Measurements from ENCODE around the gene GALNT2. TPM values are rescaled to one million over a fixed set of nuclear protein-coding genes. Genes with fewer than 3 reads are reported as not detected.

GALNT2 gene
- total RNA-seq, 4 donors from 2014 or later, result 41.7 to 56.4 (median 50.7) TPM

- TF ChIP-seq CTCF (IDR thresholded peaks at IDR 0.05; ENCODE audit: low read depth), result no peak
Observed at GRCh38 chr1:230260831-230261230, 193.8 kb downstream of the GALNT2 start.

- TF ChIP-seq CTCF (IDR thresholded peaks at IDR 0.05; ENCODE audit: low read depth), result no peak
Observed at GRCh38 chr1:230261928-230262650, 195.1 kb downstream of the GALNT2 start.

GRCh38 chr1:230262867-230263567, 196.0 kb downstream of the GALNT2 start:
- TF ChIP-seq CTCF (IDR thresholded peaks at IDR 0.05; ENCODE audit: low read depth), result no peak

DNA sequence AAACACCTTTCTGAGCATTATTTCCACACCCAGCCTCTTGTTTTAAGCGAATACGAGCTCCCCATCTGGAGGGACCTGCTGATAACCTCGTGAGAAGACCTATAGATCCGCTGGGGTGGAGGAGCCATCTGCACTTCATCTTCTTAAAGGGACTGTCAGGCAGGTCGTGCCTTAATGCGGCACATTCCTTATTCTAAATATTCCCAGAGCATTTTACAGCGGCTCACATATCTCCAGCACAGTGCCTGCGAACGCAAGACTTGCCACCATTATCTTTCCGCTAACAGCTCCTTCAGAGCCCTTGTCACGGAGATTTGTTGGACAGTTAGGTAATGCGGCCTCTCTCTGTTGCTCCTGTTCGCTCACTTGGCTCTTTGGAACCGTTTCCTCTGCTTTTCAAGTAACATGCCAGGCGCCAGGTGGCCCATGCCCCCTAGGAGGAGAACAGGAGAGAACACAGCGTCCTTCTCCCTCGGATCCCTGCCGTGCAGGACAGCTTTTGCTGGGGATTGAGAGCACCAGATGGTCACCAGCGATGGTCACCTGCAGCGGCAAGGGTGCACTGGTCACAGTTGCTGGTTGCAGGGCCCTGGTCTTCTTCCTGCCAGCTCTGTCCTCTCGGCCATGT, 196.6 kb downstream of the GALNT2 start:
- no peak for TF ChIP-seq CTCF (IDR thresholded peaks at IDR 0.05; ENCODE audit: low read depth)

- no peak for TF ChIP-seq CTCF (IDR thresholded peaks at IDR 0.05; ENCODE audit: low read depth)
Observed at GRCh38 chr1:230264342-230264741, 197.3 kb downstream of the GALNT2 start.

DNA sequence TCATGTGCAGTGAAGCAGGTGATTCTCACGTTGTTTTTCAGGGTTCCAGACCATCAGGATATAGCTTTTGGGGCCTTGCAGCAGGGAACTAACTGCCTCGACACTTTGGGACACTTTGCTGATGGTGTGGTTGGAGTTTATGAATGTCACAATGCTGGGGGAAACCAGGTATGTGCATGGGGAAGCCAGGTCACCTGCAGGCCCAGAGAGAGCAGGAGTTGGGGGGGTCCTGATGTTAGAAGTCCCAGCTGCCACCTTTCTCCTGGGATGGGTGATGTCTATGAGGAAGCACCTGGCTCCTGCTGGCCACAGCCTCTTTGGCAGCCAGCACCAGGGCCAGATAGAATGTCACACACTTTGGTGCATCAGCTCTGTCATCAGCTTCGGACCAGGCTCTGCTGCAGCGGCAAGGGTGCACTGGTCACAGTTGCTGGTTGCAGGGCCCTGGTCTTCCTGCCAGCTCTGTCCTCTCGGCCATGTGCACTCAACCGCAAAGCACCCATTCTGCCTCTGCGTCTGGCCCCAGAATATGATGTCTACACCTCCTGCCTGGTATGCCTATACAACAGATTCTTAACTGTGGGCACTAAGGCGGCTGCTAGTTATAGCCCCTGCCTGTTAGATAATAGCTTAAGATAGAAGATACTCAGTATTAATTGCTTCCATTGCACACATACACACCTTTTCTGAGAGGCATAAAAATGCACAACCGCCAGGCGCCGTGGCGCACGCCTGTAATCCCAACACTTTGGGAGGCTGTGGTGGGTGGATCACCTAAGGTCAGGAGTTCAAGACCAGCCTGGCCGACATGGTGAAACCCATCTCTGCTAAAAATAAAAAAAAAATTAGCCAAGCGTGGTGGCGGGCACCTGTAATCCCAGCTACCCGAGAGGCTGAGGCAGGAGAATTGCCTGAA, 198.4 kb downstream of the GALNT2 start:
- TF ChIP-seq CTCF (IDR thresholded peaks at IDR 0.05; ENCODE audit: low read depth), result no peak

Measured in subcutaneous adipose tissue (tissue), 4 donors.